CD14-positive monocyte (primary cell): Measurements from ENCODE around the gene TPPP. TPM values are rescaled to one million over a fixed set of nuclear protein-coding genes. Genes with fewer than 3 reads are reported as not detected.

Experiments used
- DNase-seq, 3 donors: peaks; one replicate each; pipeline ENCODE4 v3.0.0-alpha.2; 2011 to 2022
- H2AFZ ChIP-seq: 2 replicates; pipeline ENCODE4 v1.6.0; 2012; ENCODE audit warnings: mild to moderate bottlenecking, low read depth, low read length, inconsistent platforms; ENCODE audit not compliant: insufficient read depth, poor library complexity, severe bottlenecking
- H3K27ac ChIP-seq, 2 donors: 1 replicate in 1 of 2; 2 replicates in 1 of 2; pipeline ENCODE4 v1.5.1; 2012 to 2013; ENCODE audit warnings: low read length in 2 of 2, control low read depth in 1 of 2, inconsistent platforms in 1 of 2, low read depth in 1 of 2, mild to moderate bottlenecking in 1 of 2
- H3K27me3 ChIP-seq, 2 donors: one replicate each; pipeline versions ENCODE4 v1.6.0 to v1.6.1; 2011 to 2013; ENCODE audit warnings: low read length in 2 of 2; ENCODE audit not compliant: control insufficient read depth in 2 of 2, insufficient read depth in 2 of 2
- H3K36me3 ChIP-seq, 2 donors: replicated peaks in 1 of 2; 1 replicate in 1 of 2; 2 replicates in 1 of 2; pipeline versions ENCODE4 v1.5.1 to v1.6.1; 2012 to 2013; ENCODE audit warnings: low read length in 2 of 2, control low read depth in 1 of 2, inconsistent platforms in 1 of 2, mild to moderate bottlenecking in 1 of 2; ENCODE audit not compliant: insufficient read depth in 2 of 2, control insufficient read depth in 1 of 2
- H3K4me1 ChIP-seq, 2 donors: 1 replicate in 1 of 2; 2 replicates in 1 of 2; pipeline versions ENCODE4 v1.5.1 to v1.6.1; 2012 to 2013; ENCODE audit warnings: low read length in 2 of 2, control low read depth in 1 of 2, inconsistent platforms in 1 of 2, mild to moderate bottlenecking in 1 of 2, moderate library complexity in 1 of 2; ENCODE audit not compliant: insufficient read depth in 2 of 2, control insufficient read depth in 1 of 2
- H3K4me2 ChIP-seq: replicated peaks from 2 replicates; pipeline ENCODE3; 2012; ENCODE audit warnings: low read length, moderate library complexity, mild to moderate bottlenecking; ENCODE audit not compliant: poor library complexity, severe bottlenecking; ENCODE audit errors: extremely low read depth
- H3K4me3 ChIP-seq, 3 experiments: fragments of 200-600 bp in 1 of 3; sonication (generic) in 1 of 3; replicated peaks in 1 of 3; 1 replicate in 2 of 3; 2 replicates in 1 of 3; pipeline ENCODE4 v1.5.1; 2011 to 2013; ENCODE audit warnings: low read length in 3 of 3, mild to moderate bottlenecking in 3 of 3, control low read depth in 2 of 3, low read depth in 2 of 3, inconsistent platforms in 1 of 3, moderate library complexity in 1 of 3
- H3K79me2 ChIP-seq: 2 replicates; pipeline ENCODE4 v1.6.0; 2012; ENCODE audit warnings: mild to moderate bottlenecking, control low read depth, inconsistent platforms, low read length, moderate library complexity; ENCODE audit not compliant: insufficient read depth
- H3K9ac ChIP-seq: 2 replicates; pipeline ENCODE4 v1.6.0; 2017; ENCODE audit warnings: low read length, mild to moderate bottlenecking; ENCODE audit not compliant: insufficient read depth, poor library complexity, severe bottlenecking
- H3K9me3 ChIP-seq, 2 donors: replicated peaks in 1 of 2; 1 replicate in 1 of 2; 2 replicates in 1 of 2; pipeline versions ENCODE4 v1.5.1 to v1.6.1; 2012 to 2013; ENCODE audit warnings: low read length in 2 of 2, control low read depth in 1 of 2; ENCODE audit not compliant: control insufficient read depth in 1 of 2, insufficient read depth in 1 of 2
- H4K20me1 ChIP-seq: 2 replicates; pipeline ENCODE4 v1.6.0; 2012; ENCODE audit warnings: mild to moderate bottlenecking, low read length, control low read depth, moderate library complexity; ENCODE audit not compliant: insufficient read depth
- H3K27ac Mint-ChIP-seq, 7 donors: one replicate each; pipeline ENCODE4 v1.8.0; 2020; ENCODE audit warnings: mild to moderate bottlenecking in 7 of 7, mixed read lengths in 7 of 7, moderate library complexity in 6 of 7, inconsistent platforms in 2 of 7
- H3K27me3 Mint-ChIP-seq, 3 donors: one replicate each; pipeline ENCODE4 v1.8.0; 2021 to 2022; ENCODE audit warnings: low read depth in 3 of 3, mild to moderate bottlenecking in 3 of 3, mixed read lengths in 3 of 3, moderate library complexity in 3 of 3, inconsistent platforms in 1 of 3
- H3K36me3 Mint-ChIP-seq, 2 donors: one replicate each; pipeline ENCODE4 v1.8.0; 2020; ENCODE audit warnings: mixed read lengths in 2 of 2, inconsistent platforms in 1 of 2, mild to moderate bottlenecking in 1 of 2
- H3K4me1 Mint-ChIP-seq: one replicate; pipeline ENCODE4 v1.8.0; 2020; ENCODE audit warnings: mild to moderate bottlenecking, mixed read lengths
- H3K4me3 Mint-ChIP-seq, 2 donors: one replicate each; pipeline ENCODE4 v1.8.0; 2020; ENCODE audit warnings: mild to moderate bottlenecking in 2 of 2, mixed read lengths in 2 of 2, moderate library complexity in 1 of 2
- H3K9me3 Mint-ChIP-seq, 7 donors: one replicate each; pipeline ENCODE4 v1.8.0; 2020 to 2022; ENCODE audit warnings: mixed read lengths in 7 of 7, mild to moderate bottlenecking in 6 of 7, moderate library complexity in 6 of 7, inconsistent platforms in 2 of 7
- CTCF ChIP-seq: fragments of 200-600 bp; IDR thresholded peaks from one replicate; pipeline ENCODE4 v1.8.0; 2022; ENCODE audit warnings: antibody characterized with exemption, mild to moderate bottlenecking
- WGBS: methylation state at CpG from one replicate; pipeline ENCODE4 v1.1.5; 2013; ENCODE audit warnings: missing lambda C conversion rate; ENCODE audit not compliant: insufficient coverage; 5-methylcytosine and 5-hydroxymethylcytosine counted together
- intact Hi-C, 2 donors: fragments of 100-400 bp; cut with micrococcal nuclease; formaldehyde crosslinking; loops; one replicate each; pipeline versions ENCODE4 v1.15.0 to v1.15.1; 2023
- polyA plus RNA-seq, 3 donors: library from polyadenylated mRNA; depleted of rRNA in 1 of 3; unstranded in 2 of 3; stranded (reverse) in 1 of 3; fragments of 300-500 nt in 2 of 3; fragments of >200 nt in 1 of 3; fragmentation: Illumina TruSeq in 2 of 3; gene quantifications; 1 replicate in 2 of 3; 2 replicates in 1 of 3; pipeline ENCODE4 v1.2.3, GENCODE V29; 2012 to 2021

The TPPP gene
- polyA plus RNA-seq, 3 donors = 0.02 to 0.17 (median 0.06) TPM

DNA sequence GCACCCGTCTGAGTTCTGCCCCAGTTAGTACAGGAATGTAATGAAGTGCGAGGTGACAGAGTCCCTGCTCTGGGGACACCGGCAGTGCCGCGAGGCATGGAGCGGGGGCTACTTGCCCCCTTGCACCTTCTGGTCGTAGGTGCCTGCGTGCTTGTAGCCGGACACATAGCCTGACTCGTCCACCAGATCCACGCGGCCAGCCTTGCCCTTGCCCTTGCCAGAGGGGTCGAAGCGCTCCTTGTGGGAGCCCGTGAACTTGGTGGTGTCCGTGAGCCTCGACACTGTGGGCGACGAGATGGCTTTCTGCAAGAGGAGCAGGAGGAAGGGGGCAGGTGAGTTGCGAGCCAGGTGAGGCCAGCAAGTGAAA, 28.2 kb downstream of the TPPP start:
- Histone ChIP-seq H3K27ac (no peak overlapping the region), H2AFZ (no peak overlapping the region), H3K27me3 (no peaks in the 10 kb centered on the region), H3K36me3 (peaks cover 0 to 21% of the 10 kb centered on the region in 2 donors), H3K9ac (no peak overlapping the region), H3K4me3 (no peak overlapping the region), H3K79me2 (no peaks in the 10 kb centered on the region), H4K20me1 (no peaks in the 10 kb centered on the region), H3K4me2 (no peak overlapping the region), H3K9me3 (peaks cover 6 to 9% of the 10 kb centered on the region in 2 donors), H3K4me1 (no peaks in the 10 kb centered on the region)
- Mint-ChIP-seq H3K9me3 (peaks cover 0 to 25% (median 5%) of the 10 kb centered on the region in 7 donors), H3K4me3 (no peak overlapping the region), H3K36me3 (peaks cover 25 to 40% of the 10 kb centered on the region in 2 donors), H3K4me1 (no peaks in the 10 kb centered on the region), H3K27ac (no peak overlapping the region), H3K27me3 (peaks cover 0 to 3% (median 1%) of the 10 kb centered on the region in 3 donors)
- DNase-seq = no peak
- intact Hi-C loops = loop anchor here in 1 of 2 donors (10.0 kb wide), 1 partner anchor 240 kb away; no protein-coding TSS in a partner anchor
- WGBS = 95% methylated on average over 16 of the region's 20 CpGs
- no peak for TF ChIP-seq CTCF

- Mint-ChIP-seq H3K27me3 (peaks cover 0 to 1% (median 1%) of the 10 kb centered on the region in 3 donors), H3K4me1 (no peaks in the 10 kb centered on the region), H3K4me3 (no peak overlapping the region), H3K9me3 (peaks cover 0 to 29% (median 5%) of the 10 kb centered on the region in 7 donors), H3K27ac (no peak overlapping the region), H3K36me3 (peaks cover 30 to 44% of the 10 kb centered on the region in 2 donors)
- Histone ChIP-seq H4K20me1 (no peaks in the 10 kb centered on the region), H3K4me1 (no peaks in the 10 kb centered on the region), H3K27me3 (no peaks in the 10 kb centered on the region), H3K4me3 (no peak overlapping the region), H3K36me3 (peaks cover 4 to 26% of the 10 kb centered on the region in 2 donors), H3K4me2 (no peak overlapping the region), H3K27ac (no peak overlapping the region), H2AFZ (no peak overlapping the region), H3K9ac (no peak overlapping the region), H3K9me3 (peaks cover 6 to 9% of the 10 kb centered on the region in 2 donors), H3K79me2 (no peaks in the 10 kb centered on the region)
- intact Hi-C loops = loop anchor here in 1 of 2 donors (10.0 kb wide), 1 partner anchor 240 kb away; no protein-coding TSS in a partner anchor
- 96% methylated on average over 24 of the region's 24 CpGs for WGBS
- TF ChIP-seq CTCF = no peak
- no peak for DNase-seq
Measured at GRCh38 chr5:664343-664993, 28.7 kb downstream of the TPPP start.
